HepG2 (cell line): ENCODE measurements around the gene BEND3.

ENCODE experiments used
- IKZF1 ChIP-seq: fragments of 450-650 bp; IDR thresholded peaks from 2 replicates; pipeline ENCODE4 v1.7.1; 2016
- REPIN1 ChIP-seq: sonication (generic); formaldehyde crosslinking; IDR thresholded peaks from 2 replicates; pipeline ENCODE4 v1.8.0; 2022; ENCODE audit warnings: missing genetic modification reagents, low read depth, mild to moderate bottlenecking, borderline replicate concordance
- XRCC5 ChIP-seq: fragments of 200-400 bp; formaldehyde crosslinking; optimal IDR thresholded peaks from 2 replicates; pipeline ENCODE3; 2017; ENCODE audit warnings: mild to moderate bottlenecking, low read length

DNA sequence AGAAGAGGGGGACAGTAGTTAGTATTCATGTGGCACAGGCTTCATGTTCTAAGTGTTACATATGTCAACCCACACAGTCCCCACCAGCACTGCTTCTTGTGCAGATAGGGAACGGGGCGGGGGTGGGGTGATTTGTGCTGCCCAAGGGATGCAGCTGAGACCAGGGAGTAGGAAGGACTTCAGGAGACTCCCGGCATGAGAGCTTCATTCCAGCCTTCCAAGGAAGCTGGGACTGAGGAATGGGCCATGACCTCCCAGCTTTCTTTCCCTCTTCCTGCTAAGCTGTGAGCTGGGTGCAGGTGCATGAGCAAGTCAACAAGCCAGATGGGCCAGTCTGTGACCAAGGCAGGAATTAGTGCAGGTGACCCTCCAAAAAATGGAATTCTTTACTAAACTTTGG, 9.2 kb downstream of the BEND3 start:
- no peak for TF ChIP-seq REPIN1
- no peak for TF ChIP-seq IKZF1
- TF ChIP-seq XRCC5: no peak
